Fibroblast of the conjunctiva (primary cell): ENCODE results near the gene CCDC127.
"Not testable (repeated sequence)": the region's sequence is repeated elsewhere in the genome, so short reads cannot be mapped to it uniquely, and the experiment has no call there.

ENCODE experiments used
- DNase-seq: peaks from one replicate; pipeline ENCODE4 v3.0.0-alpha.2; 2010; ENCODE audit warnings: low read depth

CCDC127 gene

DNA sequence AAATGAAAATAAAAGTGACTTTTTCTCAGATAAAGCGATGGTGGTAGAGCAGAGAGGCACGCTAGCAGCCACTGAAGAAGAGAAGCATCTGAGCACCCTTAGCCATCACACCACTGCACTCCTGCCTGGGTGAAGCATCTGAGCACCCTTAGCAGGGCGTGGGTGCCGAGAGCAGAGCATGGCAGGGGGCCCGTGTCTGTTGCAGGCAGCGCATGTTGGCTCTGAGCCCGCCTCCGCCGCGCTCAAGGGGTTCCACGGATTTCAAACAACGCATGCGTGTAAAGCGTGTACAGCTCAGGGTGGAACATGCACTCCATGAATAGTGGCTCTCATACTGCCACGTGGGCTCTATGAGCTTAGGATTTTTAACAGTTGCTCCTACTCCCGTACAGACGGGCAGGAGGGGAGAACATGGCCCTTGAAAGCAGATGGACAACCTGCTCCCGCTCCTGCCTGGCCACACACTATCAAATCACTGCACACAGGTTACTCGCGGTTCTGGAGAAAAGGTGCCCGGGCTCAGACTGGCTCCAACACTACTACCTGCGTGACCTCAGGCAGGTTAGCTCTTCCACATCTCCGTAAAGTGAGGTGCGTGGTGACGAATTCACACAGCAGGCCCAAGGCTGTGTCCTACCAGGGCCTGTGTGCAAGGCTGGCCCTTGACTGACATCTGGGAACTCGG, 14.6 kb downstream of the CCDC127 start:
- no peak for DNase-seq

DNA sequence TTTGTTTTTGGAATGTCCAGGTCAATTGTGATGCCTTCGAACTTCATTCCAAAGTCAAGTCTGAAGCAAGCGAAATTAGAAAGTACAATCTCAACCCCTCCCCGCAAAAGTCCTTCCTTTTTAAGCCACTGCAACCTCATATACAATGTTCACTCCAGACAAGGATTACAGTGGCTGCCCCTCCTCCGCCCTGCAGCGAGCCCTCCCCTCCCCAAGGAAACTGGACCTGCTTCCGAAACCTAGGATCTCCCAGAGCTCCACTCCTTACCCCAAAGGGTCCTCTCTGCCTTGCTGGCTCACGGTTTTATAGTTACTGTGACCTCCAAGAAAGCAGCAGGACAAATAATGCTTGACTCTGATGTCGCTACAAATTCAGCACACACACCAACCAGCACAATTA, 16.3 kb downstream of the CCDC127 start:
- DNase-seq: no peak

DNA sequence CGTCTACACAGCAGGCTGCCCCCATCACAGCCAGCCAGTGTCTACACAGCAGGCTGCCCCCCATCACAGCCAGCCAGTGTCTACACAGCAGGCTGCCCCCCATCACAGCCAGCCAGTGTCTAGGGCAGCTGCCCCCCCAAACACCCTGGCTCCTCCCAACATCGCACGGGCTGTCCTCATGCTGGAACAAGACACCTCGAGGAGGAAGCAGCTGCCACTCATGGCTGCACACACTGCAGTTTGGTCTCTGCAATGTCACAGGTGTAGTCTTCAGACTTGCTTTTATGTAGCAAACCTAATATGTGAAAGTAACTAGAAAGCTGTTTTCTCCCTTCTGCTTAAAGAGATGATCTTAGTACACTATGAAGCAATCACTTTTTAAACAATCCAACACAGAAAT, 17.0 kb downstream of the CCDC127 start:
- DNase-seq: no peak

DNA sequence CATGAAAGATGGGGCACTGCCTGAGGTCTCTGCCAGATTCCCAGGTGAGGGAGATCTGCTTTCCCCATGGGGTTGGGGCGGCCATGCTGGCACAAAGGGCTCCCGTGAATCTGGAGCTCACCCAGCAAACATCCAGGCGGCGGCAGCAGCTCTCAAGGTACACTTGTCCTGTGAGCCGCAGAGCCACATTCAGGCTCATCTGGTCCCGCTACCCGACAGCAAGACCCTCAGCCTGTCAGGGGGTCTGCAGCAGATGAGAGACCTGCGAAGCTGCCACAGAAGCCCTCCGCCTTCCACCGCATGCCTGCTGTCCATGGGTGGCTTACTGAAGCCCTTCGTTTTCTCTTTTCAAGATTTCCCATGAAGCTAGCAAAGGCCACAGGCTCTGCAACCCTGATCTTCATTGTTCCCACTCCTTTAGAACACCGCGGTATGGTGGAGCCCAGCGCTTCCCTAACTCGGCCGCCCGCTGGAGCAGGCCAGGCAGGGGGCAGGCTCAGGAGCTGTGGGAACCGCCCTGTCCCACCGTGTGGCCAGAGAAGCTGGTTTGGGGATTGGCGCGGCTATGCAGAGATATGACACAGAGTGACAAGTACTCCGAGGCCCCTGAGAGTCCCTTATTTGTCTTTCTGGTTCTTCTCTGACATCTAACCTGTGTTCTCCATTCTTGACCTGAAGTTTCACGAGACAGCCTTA, 17.9 kb downstream of the CCDC127 start:
- DNase-seq: no peak

DNA sequence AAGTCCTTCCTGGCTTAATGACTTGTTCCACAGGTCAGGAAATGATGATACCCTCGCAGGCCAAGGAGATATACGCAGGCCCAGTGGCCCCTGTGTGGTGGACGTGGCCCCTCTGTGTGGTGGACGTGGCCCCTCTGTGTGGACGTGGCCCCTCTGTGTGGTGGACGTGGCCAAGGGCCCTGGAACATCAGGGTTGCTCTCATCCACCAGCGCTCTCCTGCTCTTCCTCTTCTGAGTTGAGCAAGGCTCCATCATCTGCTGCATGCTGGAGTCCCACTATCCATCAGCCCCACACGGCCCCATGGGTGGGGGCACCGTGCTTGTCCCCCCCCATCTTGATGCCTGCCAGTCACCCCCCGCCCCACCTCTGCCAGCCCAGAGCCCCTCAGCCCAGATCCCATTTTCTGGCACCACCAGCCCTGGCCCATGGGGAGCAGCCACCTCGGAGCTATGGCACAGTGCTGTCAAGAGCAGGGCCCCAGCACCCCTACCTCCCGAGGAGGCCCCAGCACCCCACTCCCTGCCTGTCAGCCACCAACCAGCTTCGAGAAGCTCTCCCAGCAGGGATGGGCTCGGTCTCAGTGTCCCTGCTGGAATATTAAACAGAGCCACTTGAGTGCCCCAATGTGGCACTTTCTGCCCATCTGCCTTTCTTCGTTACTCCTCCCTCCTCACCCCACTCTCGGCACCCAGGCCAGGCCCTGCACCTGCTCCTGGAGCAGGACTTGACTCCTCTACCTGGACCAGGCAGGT, 18.6 kb downstream of the CCDC127 start:
- DNase-seq: no peak

DNA sequence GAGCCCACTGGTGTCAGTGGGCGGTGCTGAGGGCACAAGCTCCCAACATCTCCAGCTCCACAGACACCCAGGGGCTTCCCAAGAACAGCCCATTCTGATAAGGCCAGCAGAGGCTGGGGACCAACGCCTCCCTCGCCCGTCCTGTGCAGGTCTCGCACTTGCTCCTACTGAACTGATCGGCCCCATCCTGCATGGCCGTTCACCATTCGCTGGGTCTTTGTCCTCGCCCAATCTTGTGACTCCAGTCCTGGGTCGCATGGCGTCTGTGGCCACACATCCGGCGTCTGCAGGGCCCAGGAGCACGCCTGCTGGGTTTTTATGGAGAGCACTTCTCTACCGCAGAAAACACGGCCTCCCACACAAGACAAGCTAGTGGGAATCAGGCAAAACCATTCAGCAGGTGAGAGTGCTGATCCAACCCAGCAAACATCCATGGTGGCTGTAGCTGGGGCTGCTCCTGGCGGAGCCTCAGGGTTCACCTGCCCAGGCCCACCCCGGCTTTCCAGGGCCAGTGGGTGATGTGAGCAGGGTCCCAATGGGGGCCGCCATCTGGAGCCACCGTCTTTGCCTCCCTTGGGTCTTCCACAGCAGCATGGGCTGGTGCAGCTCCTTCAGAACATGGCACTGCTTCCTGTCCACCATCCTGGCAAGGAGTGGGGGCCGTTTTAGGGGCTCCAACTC, 19.3 kb downstream of the CCDC127 start:
- DNase-seq: no peak

DNA sequence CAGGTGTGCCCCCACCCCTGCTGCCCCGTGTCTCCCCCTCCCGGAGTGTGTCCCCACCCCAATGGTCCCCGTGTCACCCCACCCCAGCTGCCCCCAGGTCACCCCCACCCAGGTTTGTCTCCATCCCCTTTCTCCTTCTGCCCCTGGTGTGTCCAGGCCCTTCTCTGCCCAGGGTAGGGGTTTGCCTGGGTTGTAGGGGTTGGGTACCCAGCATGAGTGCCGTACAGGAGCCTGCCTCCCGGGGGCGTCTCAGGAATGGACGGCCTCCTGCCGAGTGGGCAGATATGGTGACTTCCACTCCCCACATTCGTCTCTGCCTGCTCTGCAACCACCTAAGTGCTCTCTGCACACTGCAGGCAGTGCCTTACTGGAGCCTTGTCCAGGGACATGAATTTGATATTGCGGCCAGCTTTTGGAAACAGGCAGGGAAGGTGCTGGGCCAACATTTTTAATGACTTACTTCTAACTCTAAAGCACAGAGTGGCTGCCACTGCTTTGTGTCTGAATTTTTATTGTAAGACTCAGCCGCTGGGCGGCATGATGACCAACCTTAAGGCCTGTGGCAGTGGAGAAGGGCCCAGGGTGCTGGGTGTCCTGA, 20.0 kb downstream of the CCDC127 start:
- DNase-seq: no peak

DNA sequence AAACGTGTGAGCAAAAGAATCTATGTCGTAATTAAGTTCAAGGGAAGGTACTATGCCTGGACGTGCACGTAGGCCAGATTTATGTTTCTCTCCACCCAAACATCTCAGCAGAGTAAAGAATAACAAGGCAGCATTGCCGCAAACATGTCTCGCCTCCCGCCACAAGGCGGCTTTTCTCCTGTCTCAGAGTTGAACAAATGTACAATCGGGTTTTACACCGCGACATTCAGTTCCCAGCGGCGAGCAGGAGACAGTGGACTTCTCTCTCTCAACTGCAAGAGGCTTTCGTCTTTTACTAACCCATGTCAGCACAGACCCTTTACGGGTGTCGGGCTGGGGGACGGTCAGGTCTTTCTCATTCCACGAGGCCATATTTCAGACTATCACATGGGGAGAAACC, 20.9 kb downstream of the CCDC127 start:
- not testable (repeated sequence) for DNase-seq

DNA sequence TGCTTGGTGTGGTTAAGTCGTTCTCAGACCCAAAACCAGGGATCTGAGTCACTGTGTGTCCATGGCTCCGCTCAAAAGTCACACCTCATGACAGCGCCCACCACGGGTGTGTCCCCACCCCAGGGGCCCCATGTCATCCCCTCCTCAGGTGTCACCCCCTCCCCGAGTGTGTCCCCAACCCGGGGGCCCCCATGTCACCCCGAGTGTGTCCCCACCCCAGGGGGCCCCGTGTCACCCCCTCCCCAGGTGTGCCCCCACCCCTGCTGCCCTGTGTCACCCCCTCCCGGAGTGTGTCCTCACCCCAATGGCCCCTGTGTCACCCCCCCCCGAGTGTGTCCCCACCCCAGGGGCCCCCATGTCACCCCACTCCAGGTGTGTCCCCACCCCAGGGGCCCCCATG, 21.6 kb downstream of the CCDC127 start:
- DNase-seq: no peak

DNA sequence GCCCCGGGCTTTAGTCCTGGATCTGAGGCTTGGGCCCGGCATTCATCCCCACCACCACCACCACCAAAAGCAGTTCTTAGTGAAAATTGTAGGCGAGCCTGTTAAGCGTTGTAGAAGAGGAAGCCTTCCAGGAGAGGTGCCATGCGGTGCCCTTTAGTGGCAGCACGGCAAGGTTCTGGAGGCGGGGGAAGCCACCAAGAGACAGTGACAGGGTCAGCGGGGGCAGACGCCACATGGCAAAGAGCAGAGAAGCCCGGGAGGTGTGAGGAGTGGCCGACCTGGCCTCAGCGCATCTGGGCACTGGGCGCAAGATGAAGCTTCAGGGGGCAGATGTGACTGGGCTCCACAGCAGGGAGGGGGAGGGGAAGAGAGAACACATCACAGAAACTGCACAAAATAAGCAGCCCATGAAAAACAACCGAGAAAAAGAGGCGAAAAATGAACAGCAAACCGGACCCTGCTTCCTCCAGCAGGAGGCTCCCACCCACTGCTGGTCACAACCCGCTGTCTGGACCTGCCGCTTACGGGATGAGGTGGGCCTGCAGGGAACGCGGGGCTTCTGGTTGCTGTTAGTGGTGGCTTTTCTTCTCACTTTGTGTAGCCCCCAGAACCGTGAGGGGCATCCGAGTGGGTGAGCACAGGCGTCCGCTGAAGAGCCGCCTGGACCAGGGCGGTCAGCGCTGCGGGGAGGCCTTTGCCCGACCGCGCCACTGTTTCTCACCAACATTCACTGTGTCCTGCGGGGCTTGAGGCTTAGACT, 22.4 kb downstream of the CCDC127 start:
- DNase-seq: no peak

DNA sequence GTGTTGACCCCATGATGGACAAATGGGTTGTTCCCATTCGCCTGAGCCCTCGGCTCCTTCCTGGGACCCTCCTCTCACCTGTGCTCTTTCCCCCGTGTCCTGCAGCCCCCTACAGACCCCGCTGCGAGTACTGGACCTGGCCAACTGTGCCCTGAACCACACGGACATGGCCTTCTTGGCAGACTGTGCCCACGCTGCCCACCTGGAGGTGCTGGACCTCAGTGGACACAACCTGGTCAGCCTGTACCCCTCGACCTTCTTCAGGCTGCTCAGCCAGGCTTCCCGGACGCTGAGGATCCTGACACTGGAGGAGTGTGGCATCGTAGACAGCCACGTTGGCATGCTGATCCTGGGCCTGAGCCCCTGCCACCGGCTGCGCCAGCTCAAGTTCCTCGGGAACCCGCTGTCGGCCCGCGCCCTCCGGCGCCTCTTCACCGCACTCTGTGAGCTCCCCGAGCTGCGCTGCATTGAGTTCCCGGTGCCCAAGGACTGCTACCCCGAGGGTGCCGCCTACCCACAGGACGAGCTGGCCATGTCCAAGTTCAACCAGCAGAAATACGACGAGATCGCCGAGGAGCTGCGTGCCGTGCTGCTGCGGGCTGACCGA, 23.2 kb downstream of the CCDC127 start:
- DNase-seq: no peak

DNA sequence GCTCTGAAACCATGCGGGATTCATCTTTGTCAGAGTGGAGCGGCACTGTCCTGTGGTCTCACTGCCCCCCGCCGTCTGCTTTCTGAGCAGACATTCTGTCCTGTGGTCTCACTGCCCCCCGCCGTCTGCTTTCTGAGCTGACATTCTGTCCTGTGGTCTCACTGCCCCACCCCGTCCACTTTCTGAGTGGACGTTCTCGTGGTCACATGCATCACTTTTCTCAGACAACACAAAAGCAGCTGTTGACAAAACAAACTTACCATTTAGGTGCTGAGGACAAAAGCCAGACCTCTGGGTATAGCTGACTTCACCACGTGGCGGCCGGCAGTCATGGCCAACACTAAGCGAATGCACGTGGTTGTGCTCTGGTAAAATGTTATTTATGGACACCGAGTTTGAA, 23.9 kb downstream of the CCDC127 start:
- no peak for DNase-seq

DNA sequence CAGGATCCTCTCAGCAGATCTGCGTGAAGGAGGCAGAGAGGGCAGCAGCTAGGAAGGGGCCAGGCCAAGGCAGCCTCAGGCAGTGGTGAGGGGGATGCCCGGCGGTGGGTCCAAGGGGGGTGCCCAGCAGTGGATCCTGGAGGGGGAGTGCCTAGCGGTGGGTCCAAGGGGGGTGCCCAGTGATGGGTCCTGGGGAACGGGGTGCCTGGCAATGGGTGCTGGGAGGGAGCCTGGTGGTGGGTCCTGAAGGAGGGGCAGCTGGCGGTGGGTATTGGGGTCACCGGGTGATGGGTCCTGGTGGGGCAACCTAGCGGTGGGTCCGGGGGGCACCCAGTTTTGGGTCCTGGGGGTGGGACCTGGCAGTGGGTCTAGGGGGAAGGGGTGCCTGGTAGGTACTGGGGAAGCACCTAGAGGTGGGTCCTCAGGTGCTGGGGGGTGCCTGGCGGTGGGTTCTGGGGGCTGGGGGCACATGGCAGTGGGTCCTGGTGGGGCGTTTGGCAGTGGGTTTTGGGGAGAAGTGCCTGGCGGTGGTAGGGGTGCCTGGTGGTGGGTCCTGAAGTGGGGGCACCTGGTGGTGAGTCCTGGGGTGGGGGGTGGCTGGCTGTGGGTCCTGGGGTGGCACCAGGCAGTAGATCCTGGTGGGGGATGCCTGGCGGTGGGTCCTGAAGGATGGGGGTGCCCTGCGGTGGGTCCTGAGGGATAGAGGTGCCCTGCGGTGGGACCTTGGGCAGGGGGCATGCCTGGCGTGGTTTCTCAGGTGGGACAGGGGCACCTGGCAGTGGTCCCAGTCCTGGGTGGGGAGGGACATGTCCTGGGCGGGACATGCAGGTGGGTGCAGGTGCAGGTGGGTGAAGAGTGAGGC, 24.8 kb downstream of the CCDC127 start:
- DNase-seq: no peak

DNA sequence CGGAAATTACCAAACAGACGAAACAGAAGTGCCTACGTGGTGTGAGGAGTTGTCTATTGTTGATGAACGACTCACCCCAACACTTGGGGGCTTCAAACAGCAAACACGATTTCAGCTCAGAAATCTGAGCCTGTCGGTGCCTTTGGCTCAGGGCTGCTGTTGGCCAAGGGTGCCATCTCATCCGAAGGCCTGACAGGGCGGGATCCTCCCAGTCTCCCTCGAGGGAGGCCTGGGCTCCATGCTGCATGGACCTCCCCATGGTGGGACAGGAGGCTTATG, 25.3 kb downstream of the CCDC127 start:
- no peak for DNase-seq

DNA sequence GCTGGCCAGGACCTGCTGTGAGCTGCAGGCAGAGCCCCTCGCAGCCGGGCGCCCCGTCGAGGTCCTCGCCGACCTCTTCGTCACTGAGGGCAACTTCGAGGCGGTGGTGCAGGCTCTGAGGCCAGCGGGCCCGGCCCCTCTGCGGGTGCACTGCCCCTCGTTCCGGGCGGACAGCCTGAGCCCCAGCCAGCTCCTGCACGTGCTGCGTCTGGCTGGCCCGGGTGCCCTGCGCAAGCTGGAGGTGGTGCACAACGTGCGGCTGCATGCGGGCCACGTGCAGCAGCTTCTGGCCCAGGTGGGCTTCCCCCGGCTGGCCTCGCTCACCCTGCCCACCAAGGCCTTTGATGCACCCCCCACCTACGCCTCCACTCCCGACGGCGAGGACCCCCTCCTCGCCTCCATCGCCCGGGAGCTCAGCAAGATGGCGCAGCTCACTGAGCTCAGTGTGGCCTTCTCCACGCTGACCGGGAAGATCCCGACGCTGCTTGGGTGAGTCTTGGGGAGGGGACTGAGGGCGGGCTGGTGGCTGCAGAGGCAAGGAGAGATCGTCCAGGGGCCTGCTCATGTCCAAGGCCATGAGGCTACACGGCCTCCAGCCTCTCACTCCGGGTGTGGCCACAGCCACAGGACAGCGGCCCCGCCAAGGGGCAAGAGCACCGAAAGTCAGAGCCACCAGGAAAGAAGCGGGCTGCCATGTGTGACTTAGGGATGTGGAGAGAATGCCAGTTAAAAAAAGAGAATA, 25.8 kb downstream of the CCDC127 start:
- no peak for DNase-seq

DNA sequence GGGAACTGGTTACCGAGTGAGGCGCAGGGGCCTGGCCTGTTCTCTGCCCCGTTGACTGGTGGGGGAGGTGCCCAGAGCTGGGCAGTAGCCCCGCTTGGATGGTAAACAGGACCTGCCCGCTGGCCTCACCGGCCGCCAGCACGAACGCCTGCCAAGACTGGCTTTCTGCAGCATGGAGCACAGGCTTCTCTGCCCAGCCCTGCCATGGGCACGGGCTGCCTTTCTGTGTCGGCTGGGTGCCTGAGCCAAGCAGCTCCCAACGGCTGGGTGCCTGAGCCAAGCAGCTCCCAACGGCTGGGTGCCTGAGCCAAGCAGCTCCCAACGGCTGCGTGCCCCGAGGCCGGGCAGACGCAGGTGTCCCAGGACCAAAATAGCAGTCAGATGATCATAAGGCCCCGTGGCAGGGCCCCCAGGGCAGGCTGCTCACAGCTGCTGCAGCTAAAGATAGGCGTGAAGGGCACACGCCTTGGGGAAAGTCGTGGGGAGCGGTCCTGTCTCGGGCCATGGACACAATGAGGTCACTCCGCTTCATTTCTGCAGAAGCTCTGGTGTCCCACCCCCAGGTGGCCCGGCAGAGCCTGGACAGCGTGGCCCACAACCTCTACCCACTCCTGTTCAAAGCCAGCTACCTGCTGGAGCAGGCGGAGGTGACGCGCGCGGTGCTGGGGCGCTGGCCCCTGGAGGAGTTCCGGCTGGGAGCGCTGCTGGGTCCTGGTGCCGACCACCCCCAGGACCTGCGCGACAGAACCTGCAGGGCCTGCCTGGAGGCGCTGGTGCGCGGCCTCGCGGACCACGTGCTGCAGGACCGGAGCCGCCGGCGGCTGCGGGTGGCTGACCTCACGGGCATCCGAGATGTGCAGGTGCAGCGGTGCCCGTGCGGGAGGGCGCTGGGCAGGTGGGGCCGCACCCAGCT, 26.7 kb downstream of the CCDC127 start, which contains the start of gene LRRC14B:
Gene LRRC14B (plus strand): TSS at position 460 of the 913 bp plus-strand sequence. CDS start 44 bp downstream, at position 504.
- no peak for DNase-seq

DNA sequence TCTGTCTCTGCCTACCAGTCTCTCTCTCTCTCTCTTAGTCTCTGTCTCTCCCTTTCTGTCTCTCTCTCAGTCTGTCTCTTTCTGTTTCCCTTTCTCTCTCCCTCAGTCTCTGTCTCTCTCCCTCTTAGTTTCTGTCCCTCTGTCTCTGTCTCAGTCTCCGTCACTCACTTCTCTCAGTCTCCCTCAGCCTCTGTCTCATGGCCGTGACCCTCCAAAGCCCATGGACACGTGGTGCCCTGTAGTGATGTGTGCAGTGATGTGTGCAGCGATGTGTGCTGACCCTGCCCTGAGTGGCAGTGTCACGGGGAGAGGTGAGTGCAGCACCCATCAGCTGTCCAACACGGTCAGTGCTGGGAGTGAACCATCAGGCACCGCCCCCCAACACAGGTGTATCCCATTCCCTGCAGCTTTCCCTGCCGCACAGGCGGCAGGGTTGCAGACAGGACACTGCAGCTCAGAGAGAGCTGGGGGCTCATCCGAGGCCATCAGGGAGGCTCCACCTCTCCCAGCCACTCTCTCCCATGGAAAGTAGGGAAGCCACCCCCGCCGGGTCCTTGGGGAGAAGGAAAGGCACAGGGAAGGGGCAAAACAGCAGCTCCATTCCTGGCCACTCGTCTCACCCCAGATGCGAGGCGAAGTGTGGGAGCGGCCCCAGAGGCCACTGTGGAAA, 27.5 kb downstream of the CCDC127 start:
- DNase-seq: no peak

DNA sequence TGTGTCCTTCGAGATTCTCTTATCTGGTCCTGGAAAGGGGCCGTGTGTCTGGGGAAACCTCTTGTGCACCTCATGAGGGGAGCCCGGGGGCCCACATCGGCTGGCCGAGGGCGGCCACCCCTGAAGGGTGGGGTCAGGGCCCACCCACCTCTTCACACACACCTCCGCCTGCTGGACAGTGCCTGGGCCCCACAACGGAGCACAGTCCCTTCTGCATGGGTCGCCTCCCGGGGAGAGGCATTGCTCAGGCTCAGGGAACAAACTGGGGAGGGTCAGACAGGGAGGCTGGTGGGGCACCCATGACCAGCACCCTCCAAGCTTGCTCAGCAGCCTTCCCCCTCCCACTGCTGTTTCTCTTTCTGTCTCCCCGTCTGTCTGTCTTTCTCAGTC, 28.0 kb downstream of the CCDC127 start:
- DNase-seq: no peak
